Upper lobe of left lung (tissue), 4 donors: ENCODE data around the gene NAGK.

Experiments
- EP300 ChIP-seq, 4 donors: sonication (generic); formaldehyde crosslinking; IDR thresholded peaks; one replicate each; pipeline ENCODE4 v1.5.1; 2017; ENCODE audit warnings: antibody characterized with exemption in 4 of 4, control low read depth in 2 of 4
- POLR2A ChIP-seq, 4 donors: fragments of 450-650 bp; IDR thresholded peaks; one replicate each; pipeline ENCODE4 v1.5.1; 2016 to 2017; ENCODE audit warnings: antibody characterized with exemption in 4 of 4, mild to moderate bottlenecking in 2 of 4
- POLR2AphosphoS5 ChIP-seq, 2 donors: sonication (generic); formaldehyde crosslinking; IDR thresholded peaks; one replicate each; pipeline ENCODE4 v1.5.1; 2017; ENCODE audit warnings: antibody characterized with exemption in 2 of 2
- TF ChIP-seq, protein P1 (sequence below), 6 experiments: fragments of 450-650 bp in 4 of 6; fragments of 200-600 bp in 2 of 6; sonication (generic) in 2 of 6; IDR thresholded peaks; one replicate each; pipeline ENCODE4 v1.5.1; 2016 to 2019; ENCODE audit warnings: antibody characterized with exemption in 6 of 6

DNA sequence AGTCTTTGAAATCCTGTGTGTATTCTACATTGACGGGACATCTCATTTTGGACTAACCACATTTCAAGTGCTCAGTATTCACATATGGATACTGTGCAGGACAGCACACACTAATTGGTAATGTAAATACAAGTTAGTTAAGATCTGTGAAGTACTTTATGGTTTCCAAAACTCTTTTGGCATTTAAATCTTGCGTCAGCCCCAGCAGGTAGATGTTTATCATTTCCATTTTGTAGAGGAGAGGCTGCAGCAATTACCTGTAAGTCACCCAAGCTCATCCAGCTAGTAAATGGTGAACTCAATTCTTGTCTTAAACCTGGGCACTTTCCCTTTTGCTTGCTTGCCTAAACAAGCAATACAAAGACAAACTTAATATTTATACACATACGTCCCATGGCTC is 1.6 kb upstream of the NAGK start:
- TF ChIP-seq, protein P1, sequence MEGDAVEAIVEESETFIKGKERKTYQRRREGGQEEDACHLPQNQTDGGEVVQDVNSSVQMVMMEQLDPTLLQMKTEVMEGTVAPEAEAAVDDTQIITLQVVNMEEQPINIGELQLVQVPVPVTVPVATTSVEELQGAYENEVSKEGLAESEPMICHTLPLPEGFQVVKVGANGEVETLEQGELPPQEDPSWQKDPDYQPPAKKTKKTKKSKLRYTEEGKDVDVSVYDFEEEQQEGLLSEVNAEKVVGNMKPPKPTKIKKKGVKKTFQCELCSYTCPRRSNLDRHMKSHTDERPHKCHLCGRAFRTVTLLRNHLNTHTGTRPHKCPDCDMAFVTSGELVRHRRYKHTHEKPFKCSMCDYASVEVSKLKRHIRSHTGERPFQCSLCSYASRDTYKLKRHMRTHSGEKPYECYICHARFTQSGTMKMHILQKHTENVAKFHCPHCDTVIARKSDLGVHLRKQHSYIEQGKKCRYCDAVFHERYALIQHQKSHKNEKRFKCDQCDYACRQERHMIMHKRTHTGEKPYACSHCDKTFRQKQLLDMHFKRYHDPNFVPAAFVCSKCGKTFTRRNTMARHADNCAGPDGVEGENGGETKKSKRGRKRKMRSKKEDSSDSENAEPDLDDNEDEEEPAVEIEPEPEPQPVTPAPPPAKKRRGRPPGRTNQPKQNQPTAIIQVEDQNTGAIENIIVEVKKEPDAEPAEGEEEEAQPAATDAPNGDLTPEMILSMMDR (IDR thresholded peaks at IDR 0.05): no peak
- TF ChIP-seq POLR2AphosphoS5 (IDR thresholded peaks at IDR 0.05) (no peak), POLR2A (IDR thresholded peaks at IDR 0.05) (no peak), EP300 (IDR thresholded peaks at IDR 0.05) (no peak)
